Measurements from ENCODE around the gene MUC5B. TPM values are rescaled to one million over a fixed set of nuclear protein-coding genes. Genes with fewer than 3 reads are reported as not detected.
"Not testable (repeated sequence)": the region's sequence is repeated elsewhere in the genome, so short reads cannot be mapped to it uniquely, and the experiment has no call there.

The MUC5B gene
- total and polyA plus RNA-seq, 2 donors (not counting 1 experiment from before 2014, with no cell fraction given), result not detected

GRCh38 chr11:1240771-1241170, 17.9 kb downstream of the MUC5B start:
- Histone ChIP-seq H3K4me3 (replicated peaks in 1 of 4; ENCODE audit: control extremely low read depth in 1 of 4, insufficient read depth in 1 of 4, low read depth in 3 of 4, low read length in 4 of 4) (no peak overlapping the region), H4K20me1 (ENCODE audit: control insufficient read depth, extremely low read depth, insufficient read depth, low read length) (no peaks in the 10 kb centered on the region), H3K9ac (ENCODE audit: insufficient read depth, low read length) (no peak overlapping the region), H3K79me2 (ENCODE audit: control insufficient read depth, insufficient read depth, low read length) (no peaks in the 10 kb centered on the region), H3K27ac (ENCODE audit: insufficient read depth, low read length) (no peak overlapping the region), H3K9me3 (ENCODE audit: control insufficient read depth, insufficient read depth, low read depth, low read length) (no peaks in the 10 kb centered on the region), H3K27me3 (ENCODE audit: control insufficient read depth, insufficient read depth, low read length) (no peaks in the 10 kb centered on the region), H3K36me3 (ENCODE audit: control insufficient read depth, insufficient read depth, low read length) (no peaks in the 10 kb centered on the region), H3K4me1 (ENCODE audit: control insufficient read depth, extremely low read depth, insufficient read depth, low read length) (no peaks in the 10 kb centered on the region), H2AFZ (ENCODE audit: low read length) (no peak overlapping the region), H3K4me2 (ENCODE audit: extremely low read depth, insufficient read depth, low read length) (no peak overlapping the region)
- no peak for TF ChIP-seq EZH2 (IDR thresholded peaks at IDR 0.05; ENCODE audit: low read length, missing control alignments)
- TF ChIP-seq, protein P1, sequence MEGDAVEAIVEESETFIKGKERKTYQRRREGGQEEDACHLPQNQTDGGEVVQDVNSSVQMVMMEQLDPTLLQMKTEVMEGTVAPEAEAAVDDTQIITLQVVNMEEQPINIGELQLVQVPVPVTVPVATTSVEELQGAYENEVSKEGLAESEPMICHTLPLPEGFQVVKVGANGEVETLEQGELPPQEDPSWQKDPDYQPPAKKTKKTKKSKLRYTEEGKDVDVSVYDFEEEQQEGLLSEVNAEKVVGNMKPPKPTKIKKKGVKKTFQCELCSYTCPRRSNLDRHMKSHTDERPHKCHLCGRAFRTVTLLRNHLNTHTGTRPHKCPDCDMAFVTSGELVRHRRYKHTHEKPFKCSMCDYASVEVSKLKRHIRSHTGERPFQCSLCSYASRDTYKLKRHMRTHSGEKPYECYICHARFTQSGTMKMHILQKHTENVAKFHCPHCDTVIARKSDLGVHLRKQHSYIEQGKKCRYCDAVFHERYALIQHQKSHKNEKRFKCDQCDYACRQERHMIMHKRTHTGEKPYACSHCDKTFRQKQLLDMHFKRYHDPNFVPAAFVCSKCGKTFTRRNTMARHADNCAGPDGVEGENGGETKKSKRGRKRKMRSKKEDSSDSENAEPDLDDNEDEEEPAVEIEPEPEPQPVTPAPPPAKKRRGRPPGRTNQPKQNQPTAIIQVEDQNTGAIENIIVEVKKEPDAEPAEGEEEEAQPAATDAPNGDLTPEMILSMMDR (conservative IDR thresholded peaks at IDR 0.05 in 1 of 2, IDR thresholded peaks at IDR 0.05 in 1 of 2; ENCODE audit: low read depth in 1 of 2, low read length in 2 of 2), result no peak
- no peak for DNase-seq (ENCODE audit: low read depth in 2 of 2)

GRCh38 chr11:1241706-1242105, 18.8 kb downstream of the MUC5B start:
- TF ChIP-seq, protein P1 (conservative IDR thresholded peaks at IDR 0.05 in 1 of 2, IDR thresholded peaks at IDR 0.05 in 1 of 2; ENCODE audit: low read depth in 1 of 2, low read length in 2 of 2), result no peak
- TF ChIP-seq EZH2 (IDR thresholded peaks at IDR 0.05; ENCODE audit: low read length, missing control alignments), result no peak
- no peaks in the 10 kb centered on the region for H3K27me3 ChIP-seq (ENCODE audit: control insufficient read depth, insufficient read depth, low read length)

DNA sequence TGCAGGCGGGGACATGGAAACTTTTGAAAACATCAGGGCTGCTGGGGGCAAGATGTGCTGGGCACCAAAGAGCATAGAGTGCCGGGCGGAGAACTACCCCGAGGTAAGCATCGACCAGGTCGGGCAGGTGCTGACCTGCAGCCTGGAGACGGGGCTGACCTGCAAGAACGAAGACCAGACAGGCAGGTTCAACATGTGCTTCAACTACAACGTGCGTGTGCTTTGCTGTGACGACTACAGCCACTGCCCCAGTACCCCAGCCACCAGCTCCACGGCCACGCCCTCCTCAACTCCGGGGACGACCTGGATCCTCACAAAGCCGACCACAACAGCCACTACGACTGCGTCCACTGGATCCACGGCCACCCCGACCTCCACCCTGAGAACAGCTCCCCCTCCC, 19.4 kb downstream of the MUC5B start:
- Histone ChIP-seq H3K9me3 (ENCODE audit: control insufficient read depth, insufficient read depth, low read depth, low read length) (no peaks in the 10 kb centered on the region), H3K4me2 (ENCODE audit: extremely low read depth, insufficient read depth, low read length) (no peak overlapping the region), H3K36me3 (ENCODE audit: control insufficient read depth, insufficient read depth, low read length) (no peaks in the 10 kb centered on the region), H3K27ac (ENCODE audit: insufficient read depth, low read length) (no peak overlapping the region), H3K9ac (ENCODE audit: insufficient read depth, low read length) (no peak overlapping the region), H4K20me1 (ENCODE audit: control insufficient read depth, extremely low read depth, insufficient read depth, low read length) (no peaks in the 10 kb centered on the region), H3K79me2 (ENCODE audit: control insufficient read depth, insufficient read depth, low read length) (no peaks in the 10 kb centered on the region), H3K27me3 (ENCODE audit: control insufficient read depth, insufficient read depth, low read length) (no peaks in the 10 kb centered on the region), H2AFZ (ENCODE audit: low read length) (no peak overlapping the region), H3K4me3 (replicated peaks in 1 of 4; ENCODE audit: control extremely low read depth in 1 of 4, insufficient read depth in 1 of 4, low read depth in 3 of 4, low read length in 4 of 4) (no peak overlapping the region), H3K4me1 (ENCODE audit: control insufficient read depth, extremely low read depth, insufficient read depth, low read length) (no peaks in the 10 kb centered on the region)
- TF ChIP-seq, protein P1 (conservative IDR thresholded peaks at IDR 0.05 in 1 of 2, IDR thresholded peaks at IDR 0.05 in 1 of 2; ENCODE audit: low read depth in 1 of 2, low read length in 2 of 2), result no peak
- no peak for TF ChIP-seq EZH2 (IDR thresholded peaks at IDR 0.05; ENCODE audit: low read length, missing control alignments)
- DNase-seq (ENCODE audit: low read depth in 2 of 2), result no peak

More at GRCh38 chr11:1241706-1242105, 18.8 kb downstream of the MUC5B start:
- Histone ChIP-seq H3K27ac (ENCODE audit: insufficient read depth, low read length) (no peak overlapping the region), H3K9ac (ENCODE audit: insufficient read depth, low read length) (no peak overlapping the region), H3K4me3 (replicated peaks in 1 of 4; ENCODE audit: control extremely low read depth in 1 of 4, insufficient read depth in 1 of 4, low read depth in 3 of 4, low read length in 4 of 4) (no peak overlapping the region), H2AFZ (ENCODE audit: low read length) (no peak overlapping the region), H3K4me2 (ENCODE audit: extremely low read depth, insufficient read depth, low read length) (no peak overlapping the region), H3K79me2 (ENCODE audit: control insufficient read depth, insufficient read depth, low read length) (no peaks in the 10 kb centered on the region), H3K9me3 (ENCODE audit: control insufficient read depth, insufficient read depth, low read depth, low read length) (no peaks in the 10 kb centered on the region), H3K36me3 (ENCODE audit: control insufficient read depth, insufficient read depth, low read length) (no peaks in the 10 kb centered on the region), H4K20me1 (ENCODE audit: control insufficient read depth, extremely low read depth, insufficient read depth, low read length) (no peaks in the 10 kb centered on the region), H3K4me1 (ENCODE audit: control insufficient read depth, extremely low read depth, insufficient read depth, low read length) (no peaks in the 10 kb centered on the region)
- DNase-seq (ENCODE audit: low read depth in 2 of 2), result no peak

- H3K36me3 ChIP-seq (ENCODE audit: control insufficient read depth, insufficient read depth, low read length); DNase-seq (ENCODE audit: low read depth in 2 of 2); H3K27ac ChIP-seq (ENCODE audit: insufficient read depth, low read length); H3K27me3 ChIP-seq (ENCODE audit: control insufficient read depth, insufficient read depth, low read length); H4K20me1 ChIP-seq (ENCODE audit: control insufficient read depth, extremely low read depth, insufficient read depth, low read length); H3K4me3 ChIP-seq (replicated peaks in 1 of 4; ENCODE audit: control extremely low read depth in 1 of 4, insufficient read depth in 1 of 4, low read depth in 3 of 4, low read length in 4 of 4); H3K4me1 ChIP-seq (ENCODE audit: control insufficient read depth, extremely low read depth, insufficient read depth, low read length); H3K4me2 ChIP-seq (ENCODE audit: extremely low read depth, insufficient read depth, low read length); H3K9me3 ChIP-seq (ENCODE audit: control insufficient read depth, insufficient read depth, low read depth, low read length); H2AFZ ChIP-seq (ENCODE audit: low read length); H3K9ac ChIP-seq (ENCODE audit: insufficient read depth, low read length); H3K79me2 ChIP-seq (ENCODE audit: control insufficient read depth, insufficient read depth, low read length): not testable (repeated sequence)
Measured at GRCh38 chr11:1242751-1243150, 19.9 kb downstream of the MUC5B start.

GRCh38 chr11:1243521-1243920, 20.7 kb downstream of the MUC5B start:
- not testable (repeated sequence) for H3K9me3 ChIP-seq (ENCODE audit: control insufficient read depth, insufficient read depth, low read depth, low read length); H3K4me1 ChIP-seq (ENCODE audit: control insufficient read depth, extremely low read depth, insufficient read depth, low read length); H3K4me2 ChIP-seq (ENCODE audit: extremely low read depth, insufficient read depth, low read length); H2AFZ ChIP-seq (ENCODE audit: low read length); H3K9ac ChIP-seq (ENCODE audit: insufficient read depth, low read length); H4K20me1 ChIP-seq (ENCODE audit: control insufficient read depth, extremely low read depth, insufficient read depth, low read length); H3K4me3 ChIP-seq (replicated peaks in 1 of 4; ENCODE audit: control extremely low read depth in 1 of 4, insufficient read depth in 1 of 4, low read depth in 3 of 4, low read length in 4 of 4); DNase-seq (ENCODE audit: low read depth in 2 of 2); H3K36me3 ChIP-seq (ENCODE audit: control insufficient read depth, insufficient read depth, low read length); H3K79me2 ChIP-seq (ENCODE audit: control insufficient read depth, insufficient read depth, low read length); H3K27ac ChIP-seq (ENCODE audit: insufficient read depth, low read length); H3K27me3 ChIP-seq (ENCODE audit: control insufficient read depth, insufficient read depth, low read length)
